Limb (tissue), 2 donors: ENCODE results near the gene ZNF711.
A peak's percentile ranks its signal among the peaks of the same experiment; 100 is the strongest.
"Not testable (repeated sequence)": the region's sequence is repeated elsewhere in the genome, so short reads cannot be mapped to it uniquely, and the experiment has no call there.

Source experiments
- DNase-seq, 2 donors: peaks; one replicate each; pipeline ENCODE4 v3.0.0-alpha.2; 2016; ENCODE audit errors: extremely low spot score in 2 of 2

The ZNF711 gene

DNA sequence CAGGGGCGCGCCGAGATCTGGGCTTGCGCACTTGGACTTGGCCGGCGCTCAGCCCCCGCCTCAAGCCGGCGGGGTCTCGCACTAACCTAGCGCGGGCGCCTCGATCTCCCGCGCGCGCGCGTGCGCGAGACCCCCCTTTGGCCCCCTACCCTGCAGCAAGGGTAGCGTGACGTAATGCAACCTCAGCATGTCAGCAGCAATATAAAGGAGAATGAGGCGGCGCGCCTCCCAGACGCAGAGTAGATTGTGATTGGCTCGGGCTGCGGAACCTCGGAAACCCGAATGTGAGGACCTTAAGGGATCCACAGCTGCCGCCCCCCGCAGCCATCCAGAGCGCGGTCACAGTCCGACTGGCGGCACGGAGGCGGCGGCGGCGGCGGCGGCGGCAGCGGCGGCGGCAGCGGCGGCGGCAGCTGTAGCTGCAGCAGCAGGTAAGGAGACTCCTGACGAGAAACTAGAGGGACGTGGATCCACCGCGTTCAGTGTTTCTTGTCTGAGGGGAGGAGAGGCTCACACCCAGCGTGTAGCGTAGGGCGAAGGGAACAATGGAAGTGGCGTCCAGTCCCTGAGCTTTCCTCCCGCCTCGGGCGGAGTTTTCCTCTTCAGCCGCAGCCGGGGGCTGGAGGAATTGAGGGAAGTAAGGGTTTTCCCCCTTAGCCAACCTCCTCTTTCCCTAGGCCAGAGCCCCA lies at the start of gene ZNF711, which contains the start of gene SATL1:
TSS of gene ZNF711 (plus strand) at position 231 of the 689 bp plus-strand sequence. CDS start 3,582 bp downstream, outside the sequence.
TSS of gene SATL1 (minus strand) at position 19 of the 689 bp plus-strand sequence. CDS start 134,811 bp downstream, outside the sequence.
- peak; percentile 85 to 89 for DNase-seq

DNA sequence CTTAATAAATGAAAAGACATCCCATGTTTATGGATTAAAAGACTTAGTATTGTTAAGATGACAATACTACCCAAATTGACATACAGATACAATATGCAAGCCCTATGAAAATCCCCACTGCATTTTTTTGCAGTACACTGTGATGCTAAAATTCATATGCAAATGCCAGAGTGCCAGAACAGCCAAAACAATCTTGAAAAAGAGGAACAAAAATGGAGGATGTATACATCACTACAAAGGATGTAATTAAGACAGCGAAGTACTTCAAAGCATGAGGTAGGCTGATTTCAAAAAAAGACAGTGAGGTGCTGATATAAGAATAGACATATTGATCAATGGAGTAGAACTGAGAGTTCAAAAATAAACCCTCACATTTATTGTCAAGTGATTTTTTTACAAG lies 47.5 kb upstream of the ZNF711 start:
- DNase-seq, result no peak

DNA sequence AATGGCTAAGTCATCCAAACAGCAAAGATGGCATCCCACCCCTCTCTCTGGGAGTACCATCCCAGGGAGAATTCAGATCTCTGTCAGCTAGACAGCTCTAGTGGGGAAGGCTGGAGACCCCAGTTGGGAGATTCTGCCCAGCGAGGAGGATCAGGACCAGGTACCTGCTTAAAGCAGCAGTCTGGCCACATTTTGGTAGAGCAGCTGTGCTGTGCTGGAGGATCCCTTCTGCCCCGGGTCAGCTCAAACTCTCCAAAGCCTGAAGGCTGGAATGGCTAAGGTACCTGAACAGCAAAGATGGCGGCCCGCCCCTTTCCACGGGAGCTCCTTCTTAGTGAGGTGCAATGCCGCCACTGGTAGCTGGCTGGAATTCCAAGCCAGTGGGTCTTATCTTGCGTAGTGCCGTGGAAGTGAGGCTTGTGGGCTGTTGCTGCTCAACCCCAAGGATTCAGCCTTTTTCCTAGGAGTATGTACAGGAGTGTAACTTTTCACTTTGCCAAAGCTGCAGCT lies 40.3 kb upstream of the ZNF711 start:
- no peak for DNase-seq

DNA sequence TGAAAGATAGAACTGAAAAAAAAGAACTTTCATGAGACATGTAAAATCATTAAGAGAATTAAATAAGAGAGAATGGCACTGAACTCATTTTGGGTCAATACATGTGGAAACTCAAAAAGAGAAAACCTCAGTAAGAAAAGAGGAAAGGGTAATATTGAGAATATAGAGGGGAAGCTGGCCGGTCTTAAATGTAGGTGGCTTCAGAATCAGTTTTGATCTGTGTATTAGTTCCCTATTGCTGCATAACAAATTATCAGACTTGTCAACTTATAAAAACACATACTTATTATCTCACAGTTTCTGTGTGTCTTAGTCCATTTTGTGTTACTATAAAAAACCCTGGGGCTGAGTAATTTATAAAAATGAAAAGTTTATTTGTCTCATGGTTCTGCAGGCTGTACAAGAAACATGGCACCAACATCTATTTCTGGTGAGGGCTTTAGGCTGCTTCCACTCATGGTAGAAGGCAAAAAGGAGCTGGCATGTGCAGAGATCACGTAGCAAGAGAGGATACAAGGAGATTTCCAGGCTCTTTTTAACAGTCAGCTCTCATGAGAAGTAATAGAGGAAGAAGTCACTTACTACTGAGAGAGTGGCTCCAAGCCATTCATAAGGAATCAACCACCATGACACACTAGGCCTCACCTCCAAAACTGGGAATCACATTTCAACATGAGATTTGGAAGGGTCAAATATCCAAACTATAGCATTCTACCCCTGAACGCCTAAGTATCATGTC lies 29.8 kb upstream of the ZNF711 start:
- no peak for DNase-seq

DNA sequence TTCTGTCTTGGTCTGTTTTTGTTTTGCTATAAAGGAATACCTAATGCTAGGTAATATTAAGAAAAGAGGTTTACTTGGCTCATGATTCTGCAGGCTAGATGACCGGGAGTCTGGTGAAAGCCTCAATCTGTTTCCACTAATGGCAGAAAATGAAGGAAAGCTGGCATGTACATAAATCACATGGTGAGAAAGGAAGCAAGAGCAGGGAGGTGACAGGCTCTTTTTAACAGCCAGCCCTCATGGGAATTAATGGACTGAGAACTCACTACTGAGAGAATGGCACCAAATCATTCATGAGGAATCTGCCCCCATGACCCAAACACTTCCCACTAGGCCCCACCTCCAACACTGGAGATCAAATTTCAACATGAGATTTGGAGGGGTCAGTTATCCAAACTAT lies 27.8 kb upstream of the ZNF711 start:
- DNase-seq, result no peak

DNA sequence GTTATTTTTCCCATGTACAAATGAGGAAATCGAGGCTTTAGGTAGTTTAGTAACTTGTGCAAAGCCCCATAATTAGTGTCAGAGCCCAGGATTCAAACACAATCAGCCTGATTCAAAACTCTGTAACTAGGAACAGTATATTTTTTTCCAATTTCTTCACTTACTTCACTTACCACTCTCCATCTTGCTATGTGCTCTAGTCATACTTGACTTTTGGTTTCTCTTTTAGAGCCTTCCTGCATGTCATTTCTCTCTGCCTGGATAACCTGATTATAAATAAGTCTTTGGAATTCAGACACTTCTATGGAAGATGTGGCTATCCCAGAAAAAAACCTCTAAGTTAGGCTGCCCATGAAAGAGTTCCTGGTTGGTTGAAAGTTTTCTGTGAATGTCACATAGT lies 22.4 kb upstream of the ZNF711 start:
- DNase-seq, result no peak

DNA sequence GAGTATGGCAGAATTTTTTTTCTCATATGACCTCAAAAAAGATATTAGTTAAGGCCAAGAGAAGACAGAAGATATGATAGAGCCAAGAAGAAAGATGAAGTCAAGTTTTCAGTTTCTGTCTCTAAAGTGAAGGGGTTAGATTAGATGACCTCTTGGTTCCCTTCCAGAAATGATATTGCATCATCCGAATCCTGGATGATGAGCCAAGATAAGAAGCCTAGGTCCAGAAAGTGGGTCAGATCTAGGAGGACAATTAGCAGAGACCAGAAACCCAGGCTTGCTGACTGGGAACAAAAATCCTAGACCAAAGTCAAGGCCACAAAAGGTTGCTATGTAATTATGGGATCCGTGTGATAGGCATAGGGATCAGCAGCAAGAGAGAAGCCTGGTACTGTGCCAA lies 20.4 kb upstream of the ZNF711 start:
- DNase-seq, result no peak

DNA sequence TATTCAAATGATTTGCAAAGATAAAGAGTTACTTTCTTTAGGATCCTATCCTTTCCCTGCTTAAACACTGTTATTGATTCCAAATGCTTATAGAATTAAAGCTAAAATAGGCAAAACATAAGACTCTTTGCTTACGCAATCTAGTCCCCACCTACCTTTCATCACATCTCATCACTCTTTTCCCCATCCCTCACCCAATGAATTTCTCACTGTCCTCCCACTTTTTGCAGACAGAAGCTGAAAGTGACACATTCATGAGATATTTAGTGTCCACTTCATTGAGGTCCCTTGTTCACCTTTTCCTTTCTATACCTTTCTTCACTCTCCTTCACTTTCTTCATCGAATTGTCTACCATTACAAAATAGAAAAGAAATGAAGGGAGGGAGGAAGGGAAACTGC lies 636 bp upstream of the ZNF711 start:
- DNase-seq, result no peak

DNA sequence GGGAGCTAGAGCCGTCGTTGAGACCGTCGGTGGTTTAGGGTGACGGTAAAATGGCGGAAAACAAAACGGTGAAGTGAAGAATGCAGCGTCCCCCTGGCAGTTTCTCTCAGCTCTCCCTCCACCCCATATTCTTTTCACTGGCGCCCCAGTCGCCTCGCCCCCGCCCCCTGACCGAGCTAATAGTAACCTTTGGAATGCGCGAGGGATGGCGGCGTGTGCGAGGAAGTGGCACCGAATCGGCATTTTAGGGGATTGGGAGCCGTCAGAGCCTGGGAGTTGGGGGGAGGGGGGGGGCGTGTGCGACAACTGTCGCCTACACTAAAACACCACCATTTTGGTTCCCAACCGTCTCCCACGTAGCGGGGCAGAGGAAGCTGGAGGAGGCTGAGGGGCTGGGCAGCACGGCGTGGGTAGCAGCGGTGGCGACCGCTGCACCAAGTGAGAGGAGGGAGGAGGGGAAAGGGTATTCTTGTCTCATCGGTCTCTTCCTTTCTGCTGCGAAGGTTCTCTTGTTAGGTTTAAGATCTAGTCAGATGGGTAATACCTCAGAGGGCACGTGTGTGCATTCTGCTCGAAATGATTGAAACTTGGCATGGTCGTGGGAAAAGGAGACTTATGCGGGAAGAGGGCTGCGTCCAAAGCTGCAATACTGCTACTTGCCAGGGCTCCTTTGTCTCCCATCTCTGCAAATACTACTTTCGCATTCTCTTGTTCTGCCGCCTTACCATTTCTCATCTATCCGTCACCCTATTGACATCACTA lies 840 bp downstream of the ZNF711 start:
- DNase-seq, result peak; percentile 1 to 57

DNA sequence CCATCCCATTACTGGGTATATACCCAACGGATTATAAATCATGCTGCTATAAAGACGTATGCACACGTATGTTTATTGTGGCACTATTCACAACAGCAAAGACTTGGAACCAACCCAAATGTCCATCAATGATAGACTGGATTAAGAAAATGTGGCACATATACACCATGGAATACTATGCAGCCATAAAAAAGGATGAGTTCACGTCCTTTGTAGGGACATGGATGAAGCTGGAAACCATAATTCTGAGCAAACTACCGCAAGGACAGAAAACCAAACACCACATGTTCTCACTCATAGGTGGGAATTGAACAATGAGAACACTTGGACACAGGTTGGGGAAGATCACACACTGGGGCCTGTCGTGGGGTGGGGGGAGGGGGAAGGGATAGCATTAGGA lies 41.5 kb downstream of the ZNF711 start:
- DNase-seq, result not testable (repeated sequence)

DNA sequence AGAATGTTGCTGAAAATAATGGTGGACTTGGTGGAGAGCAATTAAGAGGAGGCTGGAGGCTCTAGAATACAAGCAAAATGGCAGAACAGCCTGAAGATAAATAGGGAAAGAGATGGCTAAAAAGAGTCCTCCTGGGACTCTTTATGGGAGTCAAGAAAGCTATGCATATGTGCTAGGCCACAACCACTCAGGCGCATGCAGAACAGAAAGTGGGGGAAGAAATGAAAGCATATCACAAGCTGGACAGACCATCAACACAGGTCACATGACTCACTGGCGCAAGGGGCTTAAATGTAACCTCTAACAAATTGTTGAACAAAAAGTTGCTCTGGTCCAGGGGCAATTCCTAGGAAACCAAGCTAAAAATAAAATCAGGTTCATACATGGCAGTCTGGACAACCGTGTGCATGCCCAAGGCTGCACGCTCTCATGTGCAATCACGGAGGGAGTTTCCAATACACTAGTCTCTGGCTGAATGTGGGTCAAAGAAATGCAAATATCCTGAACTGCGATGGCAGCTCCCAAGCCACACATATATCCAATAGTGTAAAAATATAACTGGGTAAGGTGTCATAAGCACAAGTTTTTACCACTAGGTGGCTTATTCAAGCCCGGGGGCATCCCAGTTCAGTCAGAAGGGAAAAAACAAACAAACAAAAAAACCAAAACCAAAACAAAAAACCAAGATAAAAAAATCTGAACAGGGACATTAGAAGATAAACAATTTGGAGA lies 45.4 kb downstream of the ZNF711 start:
- DNase-seq, result no peak

DNA sequence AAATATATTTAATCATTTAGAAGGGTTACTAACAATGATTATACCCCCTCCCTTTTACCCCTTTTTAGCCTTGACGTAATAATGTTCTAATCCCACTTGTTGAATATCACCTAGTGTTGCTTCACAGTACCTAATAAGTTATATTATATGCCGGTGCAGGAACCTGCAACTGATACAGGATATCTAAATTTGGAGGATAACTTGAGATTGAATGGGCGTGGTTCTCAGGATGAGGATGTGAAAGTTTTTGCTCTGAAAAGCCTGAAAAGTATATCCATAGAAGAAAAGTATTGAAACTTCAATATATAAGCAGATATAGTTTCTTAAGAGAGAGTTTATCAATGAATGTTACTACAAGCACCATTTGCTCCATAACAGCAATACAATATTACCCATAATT lies 59.8 kb downstream of the ZNF711 start:
- DNase-seq, result no peak

DNA sequence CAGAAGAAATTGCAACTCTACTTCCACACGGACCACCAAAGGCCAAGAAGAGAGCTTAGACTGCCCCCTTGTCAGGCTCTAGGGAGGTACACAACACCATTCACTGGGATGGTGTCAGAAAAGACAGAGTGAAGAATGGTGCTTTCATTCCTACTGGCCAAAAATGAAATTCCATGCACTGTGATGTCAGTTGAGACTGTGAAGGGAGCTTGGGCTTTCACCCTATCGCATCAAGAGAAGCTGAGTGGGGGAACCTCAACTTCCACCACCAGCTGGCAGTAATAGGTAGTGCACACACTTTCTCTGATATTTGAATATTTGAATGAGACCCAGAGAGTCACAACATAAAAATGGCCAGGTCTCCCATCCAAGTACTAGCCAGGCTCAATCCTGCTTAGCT lies 65.9 kb downstream of the ZNF711 start:
- DNase-seq, result no peak

DNA sequence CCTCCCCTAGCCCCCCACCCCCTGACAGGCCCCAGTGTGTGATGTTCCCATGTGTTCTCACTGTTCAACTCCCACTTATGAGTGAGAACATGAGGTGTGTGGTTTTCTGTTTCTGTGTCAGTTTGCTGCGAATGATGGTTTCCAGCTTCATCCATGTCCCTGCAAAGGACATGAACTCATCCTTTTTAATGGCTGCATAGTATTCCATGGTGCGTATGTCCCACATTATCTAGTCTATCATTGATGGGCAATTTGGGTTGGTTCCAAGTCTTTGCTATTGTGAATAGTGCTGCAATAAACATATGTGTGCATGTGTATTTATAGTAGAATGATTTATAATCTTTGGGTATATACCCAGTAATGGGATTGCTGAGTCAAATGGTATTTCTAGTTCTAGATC lies 67.6 kb downstream of the ZNF711 start:
- DNase-seq, result not testable (repeated sequence)
